ENCODE results near the gene PSMB7.

GRCh38 chr9:124315882-124316281 is 99.4 kb downstream of the PSMB7 start:
- no peak for TF ChIP-seq EP300 (IDR thresholded peaks at IDR 0.05; ENCODE audit: low read depth in 2 of 2, low read length in 2 of 2)
- TF ChIP-seq EP300 (CRISPR knock-in tag; IDR thresholded peaks at IDR 0.05; ENCODE audit: borderline replicate concordance) = no peak
- TF ChIP-seq CTCF (CRISPR knock-in tag; IDR thresholded peaks at IDR 0.05) = no peak
- TF ChIP-seq ARID2 (CRISPR knock-in tag; IDR thresholded peaks at IDR 0.05; ENCODE audit: borderline replicate concordance) = no peak
- no peak for TF ChIP-seq MTF1 (CRISPR knock-in tag; IDR thresholded peaks at IDR 0.05)
- no peak for TF ChIP-seq GTF2F1 (IDR thresholded peaks at IDR 0.05; ENCODE audit: low read length)
- TF ChIP-seq ZZZ3 (CRISPR knock-in tag; IDR thresholded peaks at IDR 0.05; ENCODE audit: borderline replicate concordance) = no peak
- no peak for TF ChIP-seq CBFB (CRISPR knock-in tag; IDR thresholded peaks at IDR 0.05)
- TF ChIP-seq ZSCAN5A (CRISPR knock-in tag; IDR thresholded peaks at IDR 0.05; ENCODE audit: borderline replicate concordance) = no peak
- no peak for TF ChIP-seq NCOR1 (IDR thresholded peaks at IDR 0.05; ENCODE audit: borderline replicate concordance, low read length)
- no peak for TF ChIP-seq NR2C2 (CRISPR knock-in tag; IDR thresholded peaks at IDR 0.05; ENCODE audit: borderline replicate concordance)
- no peak for TF ChIP-seq ZNF790 (CRISPR knock-in tag; IDR thresholded peaks at IDR 0.05; ENCODE audit: borderline replicate concordance)
- no peak for TF ChIP-seq DMTF1 (CRISPR knock-in tag; IDR thresholded peaks at IDR 0.05)
- no peak for TF ChIP-seq RERE (CRISPR knock-in tag; IDR thresholded peaks at IDR 0.05; ENCODE audit: low read depth)
- TF ChIP-seq STAG1 (CRISPR knock-in tag; IDR thresholded peaks at IDR 0.05) = no peak
